GM11168 (cell line): ENCODE measurements around the gene WNT6.
"Not testable (repeated sequence)": the region's sequence is repeated elsewhere in the genome, so short reads cannot be mapped to it uniquely, and the experiment has no call there.

Experiments used
- in situ Hi-C: fragments of 300-500 bp; cut with MboI; formaldehyde crosslinking; loops from one replicate; pipeline ENCODE4 v1.12.0; 2022; ENCODE audit warnings: low sequenced_read_pairs; ENCODE audit not compliant: unreplicated experiment

Gene WNT6

GRCh38 chr2:218829868-218830451 is 29.6 kb upstream of the WNT6 start:
- in situ Hi-C loops, result no loop called here

GRCh38 chr2:218830526-218831306 is 28.9 kb upstream of the WNT6 start:
- in situ Hi-C loops, result no loop called here

GRCh38 chr2:218831378-218831990 is 28.1 kb upstream of the WNT6 start, which contains the start of gene PRKAG3:
Gene PRKAG3 (minus strand): TSS chr2:218831803.
- in situ Hi-C loops, result no loop called here

- in situ Hi-C loops, result no loop called here
These were observed 27.5 kb upstream of the WNT6 start for GRCh38 chr2:218832081-218832480.

GRCh38 chr2:218832520-218832919 is 27.1 kb upstream of the WNT6 start:
- in situ Hi-C loops, result no loop called here

GRCh38 chr2:218833023-218833609 is 26.5 kb upstream of the WNT6 start:
- in situ Hi-C loops, result no loop called here

GRCh38 chr2:218834685-218835084 is 24.9 kb upstream of the WNT6 start:
- in situ Hi-C loops, result no loop called here

- in situ Hi-C loops, result no loop called here
These were observed 22.1 kb upstream of the WNT6 start for GRCh38 chr2:218837495-218837894.

- in situ Hi-C loops, result no loop called here
These were observed 20.2 kb upstream of the WNT6 start for GRCh38 chr2:218839430-218839829.

- in situ Hi-C loops, result no loop called here
These were observed 19.7 kb upstream of the WNT6 start for GRCh38 chr2:218839888-218840287.

- in situ Hi-C loops, result not testable (repeated sequence)
These were observed 15.3 kb upstream of the WNT6 start for GRCh38 chr2:218844334-218844733.

- in situ Hi-C loops, result loop anchor here (5.0 kb wide), 1 partner anchor 185 kb away; no protein-coding TSS in a partner anchor
These were observed 12.6 kb upstream of the WNT6 start for GRCh38 chr2:218846963-218847362.

GRCh38 chr2:218849721-218850120 is 9.9 kb upstream of the WNT6 start:
- in situ Hi-C loops, result loop anchor here (5.0 kb wide), 1 partner anchor 187 kb away; no protein-coding TSS in a partner anchor

GRCh38 chr2:218850796-218851195 is 8.8 kb upstream of the WNT6 start:
- in situ Hi-C loops, result no loop called here

- in situ Hi-C loops, result no loop called here
These were observed 8.3 kb upstream of the WNT6 start for GRCh38 chr2:218851286-218851685.

- in situ Hi-C loops, result no loop called here
These were observed 6.5 kb upstream of the WNT6 start for GRCh38 chr2:218852911-218853667.

GRCh38 chr2:218853766-218854165 is 5.8 kb upstream of the WNT6 start:
- in situ Hi-C loops, result no loop called here

- in situ Hi-C loops, result no loop called here
These were observed 4.7 kb upstream of the WNT6 start for GRCh38 chr2:218854860-218855259.

- in situ Hi-C loops, result no loop called here
These were observed 4.1 kb upstream of the WNT6 start for GRCh38 chr2:218855305-218856166.
